Measurements from ENCODE around the gene SLC16A3. TPM values are rescaled to one million over a fixed set of nuclear protein-coding genes. Genes with fewer than 3 reads are reported as not detected.

Gene SLC16A3
- total RNA-seq, 1 donor, result 222 TPM

- Histone ChIP-seq H3K79me2 (ENCODE audit: insufficient read depth, low read length) (peaks cover 2% of the 10 kb centered on the region), H2AFZ (ENCODE audit: low read length) (no peak overlapping the region), H3K36me3 (ENCODE audit: insufficient read depth, low read length) (no peaks in the 10 kb centered on the region), H3K27ac (ENCODE audit: low read depth, low read length) (no peak overlapping the region), H3K4me2 (ENCODE audit: insufficient read depth, low read length) (no peak overlapping the region), H3K4me3 (ENCODE audit: insufficient read depth, low read length) (no peak overlapping the region), H3K9me3 (ENCODE audit: low read depth, low read length) (no peaks in the 10 kb centered on the region), H4K20me1 (ENCODE audit: insufficient read depth, low read length) (no peaks in the 10 kb centered on the region), H3K4me1 (ENCODE audit: insufficient read depth, low read length) (peaks cover 31% of the 10 kb centered on the region), H3K27me3 (ENCODE audit: insufficient read depth, low read length) (no peaks in the 10 kb centered on the region)
- DNase-seq (ENCODE audit: insufficient read length, low spot score, missing footprints), result peak; percentile 84
- no peak for TF ChIP-seq CTCF (IDR thresholded peaks at IDR 0.05; ENCODE audit: extremely low read depth, low read depth, low read length)
Measured at GRCh38 chr17:82218349-82219075, 10.3 kb upstream of the SLC16A3 start.

- Histone ChIP-seq H3K9me3 (ENCODE audit: low read depth, low read length) (no peaks in the 10 kb centered on the region), H3K36me3 (ENCODE audit: insufficient read depth, low read length) (no peaks in the 10 kb centered on the region), H3K27ac (ENCODE audit: low read depth, low read length) (no peak overlapping the region), H3K27me3 (ENCODE audit: insufficient read depth, low read length) (no peaks in the 10 kb centered on the region), H2AFZ (ENCODE audit: low read length) (no peak overlapping the region), H4K20me1 (ENCODE audit: insufficient read depth, low read length) (no peaks in the 10 kb centered on the region), H3K4me2 (ENCODE audit: insufficient read depth, low read length) (no peak overlapping the region), H3K4me3 (ENCODE audit: insufficient read depth, low read length) (no peak overlapping the region), H3K4me1 (ENCODE audit: insufficient read depth, low read length) (peaks cover 30% of the 10 kb centered on the region), H3K79me2 (ENCODE audit: insufficient read depth, low read length) (peaks cover 2% of the 10 kb centered on the region)
- TF ChIP-seq CTCF (IDR thresholded peaks at IDR 0.05; ENCODE audit: extremely low read depth, low read depth, low read length), result no peak
- DNase-seq (ENCODE audit: insufficient read length, low spot score, missing footprints), result peak; percentile 77
Measured at GRCh38 chr17:82219083-82219482, 9.8 kb upstream of the SLC16A3 start.

- Histone ChIP-seq H3K27ac (ENCODE audit: low read depth, low read length) (no peak overlapping the region), H3K4me3 (ENCODE audit: insufficient read depth, low read length) (no peak overlapping the region), H3K4me2 (ENCODE audit: insufficient read depth, low read length) (no peak overlapping the region), H3K27me3 (ENCODE audit: insufficient read depth, low read length) (no peaks in the 10 kb centered on the region), H3K4me1 (ENCODE audit: insufficient read depth, low read length) (peaks cover 28% of the 10 kb centered on the region), H4K20me1 (ENCODE audit: insufficient read depth, low read length) (no peaks in the 10 kb centered on the region), H3K9me3 (ENCODE audit: low read depth, low read length) (no peaks in the 10 kb centered on the region), H3K79me2 (ENCODE audit: insufficient read depth, low read length) (peaks cover 2% of the 10 kb centered on the region), H3K36me3 (ENCODE audit: insufficient read depth, low read length) (no peaks in the 10 kb centered on the region), H2AFZ (ENCODE audit: low read length) (no peak overlapping the region)
- no peak for TF ChIP-seq CTCF (IDR thresholded peaks at IDR 0.05; ENCODE audit: extremely low read depth, low read depth, low read length)
- peak; percentile 18 for DNase-seq (ENCODE audit: insufficient read length, low spot score, missing footprints)
Measured at GRCh38 chr17:82219753-82220709, 8.8 kb upstream of the SLC16A3 start.

Data from osteoblast (primary cell).